Neutrophil (primary cell): Measurements from ENCODE around the gene CUBN.

Source experiments
- H3K27ac ChIP-seq: fragments of 200-600 bp; sonication (generic); 2 replicates; pipeline ENCODE4 v1.5.1; 2016; ENCODE audit warnings: mild to moderate bottlenecking, moderate library complexity
- H3K27me3 ChIP-seq: fragments of 200-600 bp; sonication (generic); 2 replicates; pipeline ENCODE4 v1.6.0; 2016; ENCODE audit warnings: mild to moderate bottlenecking
- H3K36me3 ChIP-seq: fragments of 200-600 bp; sonication (generic); 2 replicates; pipeline ENCODE4 v1.5.1; 2017
- H3K4me1 ChIP-seq, 2 experiments: fragments of 200-600 bp in 1 of 2; sonication (generic) in 1 of 2; 1 replicate in 1 of 2; 2 replicates in 1 of 2; pipeline versions ENCODE4 v1.5.1 to v1.6.1; 2013 to 2016; ENCODE audit warnings: low read depth in 1 of 2, low read length in 1 of 2, mild to moderate bottlenecking in 1 of 2, moderate library complexity in 1 of 2; ENCODE audit not compliant: control insufficient read depth in 1 of 2, insufficient read depth in 1 of 2
- H3K4me3 ChIP-seq, 2 experiments: fragments of 200-600 bp in 1 of 2; sonication (generic) in 1 of 2; 1 replicate in 1 of 2; 2 replicates in 1 of 2; pipeline ENCODE4 v1.5.1; 2013 to 2016; ENCODE audit warnings: low read depth in 1 of 2, low read length in 1 of 2, mild to moderate bottlenecking in 1 of 2, moderate library complexity in 1 of 2
- H3K9me3 ChIP-seq: fragments of 200-600 bp; sonication (generic); 2 replicates; pipeline ENCODE4 v1.5.1; 2016
- CTCF ChIP-seq: fragments of 200-600 bp; sonication (generic); IDR thresholded peaks from 2 replicates; pipeline ENCODE4 v1.5.1; 2016; ENCODE audit warnings: antibody characterized with exemption

Gene CUBN

GRCh38 chr10:16988900-16989299 is 140.7 kb downstream of the CUBN start:
- Histone ChIP-seq H3K4me1 (no peaks in the 10 kb centered on the region), H3K9me3 (no peaks in the 10 kb centered on the region), H3K36me3 (no peaks in the 10 kb centered on the region), H3K4me3 (no peak overlapping the region), H3K27me3 (no peaks in the 10 kb centered on the region), H3K27ac (no peak overlapping the region)
- no peak for TF ChIP-seq CTCF

GRCh38 chr10:16987976-16988610 is 141.5 kb downstream of the CUBN start:
- Histone ChIP-seq H3K9me3 (no peaks in the 10 kb centered on the region), H3K4me3 (no peak overlapping the region), H3K4me1 (no peaks in the 10 kb centered on the region), H3K27ac (no peak overlapping the region), H3K27me3 (no peaks in the 10 kb centered on the region), H3K36me3 (no peaks in the 10 kb centered on the region)
- no peak for TF ChIP-seq CTCF

- Histone ChIP-seq H3K36me3 (no peaks in the 10 kb centered on the region), H3K4me1 (no peaks in the 10 kb centered on the region), H3K27me3 (no peaks in the 10 kb centered on the region), H3K9me3 (no peaks in the 10 kb centered on the region), H3K27ac (no peak overlapping the region), H3K4me3 (no peak overlapping the region)
- TF ChIP-seq CTCF = no peak
Measured at GRCh38 chr10:16987206-16987621, 142.4 kb downstream of the CUBN start.

- no peak for TF ChIP-seq CTCF
- no peaks in the 10 kb centered on the region for H3K4me1 ChIP-seq
- no peaks in the 10 kb centered on the region for H3K9me3 ChIP-seq
- H3K27ac ChIP-seq = no peak overlapping the region
- no peaks in the 10 kb centered on the region for H3K36me3 ChIP-seq
- no peak overlapping the region for H3K4me3 ChIP-seq
- H3K27me3 ChIP-seq = no peaks in the 10 kb centered on the region
Measured at GRCh38 chr10:16986406-16987205, 143.0 kb downstream of the CUBN start.

GRCh38 chr10:16986082-16986405 is 143.6 kb downstream of the CUBN start:
- no peaks in the 10 kb centered on the region for H3K36me3 ChIP-seq
- H3K27me3 ChIP-seq = no peaks in the 10 kb centered on the region
- H3K9me3 ChIP-seq = no peaks in the 10 kb centered on the region
- no peak overlapping the region for H3K27ac ChIP-seq
- no peaks in the 10 kb centered on the region for H3K4me1 ChIP-seq
- H3K4me3 ChIP-seq = no peak overlapping the region
- no peak for TF ChIP-seq CTCF
